Measurements from ENCODE around the gene TIPRL.

TIPRL gene

GRCh38 chr1:168235937-168236336 lies 57.2 kb downstream of the TIPRL start:
- no peak for DNase-seq
- in situ Hi-C loops (cut with MboI; ENCODE audit: low pct_unique_long_range_greater_than_20kb, low sequenced_read_pairs) = no loop called here

- in situ Hi-C loops (cut with MboI; ENCODE audit: low pct_unique_long_range_greater_than_20kb, low sequenced_read_pairs) = no loop called here
- no peak for DNase-seq
Observed at GRCh38 chr1:168236836-168237611, 58.3 kb downstream of the TIPRL start.

GRCh38 chr1:168243198-168243597 lies 64.4 kb downstream of the TIPRL start:
- no peak for DNase-seq
- in situ Hi-C loops (cut with MboI; ENCODE audit: low pct_unique_long_range_greater_than_20kb, low sequenced_read_pairs) = no loop called here

GRCh38 chr1:168243636-168244212 lies 65.0 kb downstream of the TIPRL start:
- in situ Hi-C loops (cut with MboI; ENCODE audit: low pct_unique_long_range_greater_than_20kb, low sequenced_read_pairs) = no loop called here
- no peak for DNase-seq

GRCh38 chr1:168245042-168245441 lies 66.3 kb downstream of the TIPRL start:
- no peak for DNase-seq
- in situ Hi-C loops (cut with MboI; ENCODE audit: low pct_unique_long_range_greater_than_20kb, low sequenced_read_pairs) = no loop called here

- no peak for DNase-seq
Observed at GRCh38 chr1:168246506-168246905, 67.7 kb downstream of the TIPRL start.

More at GRCh38 chr1:168246506-168246905, 67.7 kb downstream of the TIPRL start:
- in situ Hi-C loops (cut with MboI; ENCODE audit: low pct_unique_long_range_greater_than_20kb, low sequenced_read_pairs) = no loop called here

Measured in KBM-7 (cell line).